ENCODE measurements around the gene FADS3.

FADS3 gene

GRCh38 chr11:61911701-61912529 is 20.6 kb upstream of the FADS3 start:
- no peak for DNase-seq
- no peaks in the 10 kb centered on the region for H3K36me3 ChIP-seq
- TF ChIP-seq, protein P1, sequence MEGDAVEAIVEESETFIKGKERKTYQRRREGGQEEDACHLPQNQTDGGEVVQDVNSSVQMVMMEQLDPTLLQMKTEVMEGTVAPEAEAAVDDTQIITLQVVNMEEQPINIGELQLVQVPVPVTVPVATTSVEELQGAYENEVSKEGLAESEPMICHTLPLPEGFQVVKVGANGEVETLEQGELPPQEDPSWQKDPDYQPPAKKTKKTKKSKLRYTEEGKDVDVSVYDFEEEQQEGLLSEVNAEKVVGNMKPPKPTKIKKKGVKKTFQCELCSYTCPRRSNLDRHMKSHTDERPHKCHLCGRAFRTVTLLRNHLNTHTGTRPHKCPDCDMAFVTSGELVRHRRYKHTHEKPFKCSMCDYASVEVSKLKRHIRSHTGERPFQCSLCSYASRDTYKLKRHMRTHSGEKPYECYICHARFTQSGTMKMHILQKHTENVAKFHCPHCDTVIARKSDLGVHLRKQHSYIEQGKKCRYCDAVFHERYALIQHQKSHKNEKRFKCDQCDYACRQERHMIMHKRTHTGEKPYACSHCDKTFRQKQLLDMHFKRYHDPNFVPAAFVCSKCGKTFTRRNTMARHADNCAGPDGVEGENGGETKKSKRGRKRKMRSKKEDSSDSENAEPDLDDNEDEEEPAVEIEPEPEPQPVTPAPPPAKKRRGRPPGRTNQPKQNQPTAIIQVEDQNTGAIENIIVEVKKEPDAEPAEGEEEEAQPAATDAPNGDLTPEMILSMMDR (IDR thresholded peaks at IDR 0.05; ENCODE audit: low read depth, low read length), result no peak

GRCh38 chr11:61911128-61911700 is 19.9 kb upstream of the FADS3 start:
- Histone ChIP-seq H3K27me3 (no peaks in the 10 kb centered on the region), H3K4me1 (no peaks in the 10 kb centered on the region), H3K4me3 (ENCODE audit: low read depth, low read length) (no peak overlapping the region), H3K36me3 (no peaks in the 10 kb centered on the region), H3K9me3 (no peaks in the 10 kb centered on the region)
- TF ChIP-seq, protein P1 (IDR thresholded peaks at IDR 0.05; ENCODE audit: low read depth, low read length), result no peak
- no peak for DNase-seq

More at GRCh38 chr11:61911701-61912529, 20.6 kb upstream of the FADS3 start:
- H3K9me3 ChIP-seq, result no peaks in the 10 kb centered on the region
- H3K4me1 ChIP-seq, result no peaks in the 10 kb centered on the region
- no peaks in the 10 kb centered on the region for H3K27me3 ChIP-seq
- no peak overlapping the region for H3K4me3 ChIP-seq (ENCODE audit: low read depth, low read length)

DNA sequence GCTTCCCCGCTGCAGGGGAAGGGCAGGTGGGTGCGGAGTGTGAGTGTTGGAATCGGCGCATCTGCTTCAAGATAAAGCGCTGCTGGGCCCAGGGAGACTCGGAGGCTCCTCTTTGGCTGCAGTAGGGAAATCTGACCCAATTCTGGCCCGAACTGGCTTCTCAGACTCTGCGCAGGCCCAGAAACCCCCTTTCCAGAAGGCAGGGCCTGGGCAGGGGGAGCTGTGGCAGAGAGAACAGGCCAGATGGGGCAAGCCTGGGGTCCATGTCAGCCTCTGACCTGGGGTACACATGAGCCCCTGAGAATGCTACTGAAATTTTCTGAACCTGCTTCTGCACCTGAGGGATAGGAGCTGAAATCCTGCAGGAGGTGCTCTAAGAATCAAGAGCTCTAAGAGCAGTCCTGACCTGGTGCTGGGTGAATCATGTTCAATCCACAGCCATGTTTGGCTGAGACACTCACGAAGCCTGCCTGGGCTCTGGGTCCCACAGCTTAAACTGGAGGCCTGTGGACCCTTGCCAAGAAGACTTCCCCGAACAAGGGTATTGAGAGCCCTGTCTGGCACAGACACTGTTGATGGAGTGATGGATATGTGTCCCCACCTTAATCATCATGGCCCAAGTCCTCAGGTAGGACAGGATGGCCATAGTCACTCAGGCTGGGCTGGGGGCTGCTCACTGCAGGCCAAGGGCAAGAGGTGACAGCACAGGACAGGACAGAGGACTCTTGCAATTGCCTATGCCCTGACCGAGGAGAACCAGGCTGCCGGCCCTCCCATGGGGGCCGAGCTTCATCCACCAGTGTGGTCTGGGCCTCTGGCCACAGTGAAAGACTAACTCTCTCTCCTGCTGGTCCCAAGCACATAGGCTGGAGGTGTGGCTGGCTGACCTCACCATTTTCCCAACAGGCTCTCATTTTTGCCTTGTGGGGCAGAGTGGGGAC is 19.1 kb upstream of the FADS3 start:
- TF ChIP-seq, protein P1 (IDR thresholded peaks at IDR 0.05; ENCODE audit: low read depth, low read length), result no peak
- no peaks in the 10 kb centered on the region for H3K36me3 ChIP-seq
- H3K4me3 ChIP-seq (ENCODE audit: low read depth, low read length), result no peak overlapping the region
- no peaks in the 10 kb centered on the region for H3K27me3 ChIP-seq
- no peaks in the 10 kb centered on the region for H3K9me3 ChIP-seq
- DNase-seq, result no peak
- H3K4me1 ChIP-seq, result no peaks in the 10 kb centered on the region

- Histone ChIP-seq H3K27me3 (no peaks in the 10 kb centered on the region), H3K4me3 (ENCODE audit: low read depth, low read length) (no peak overlapping the region), H3K36me3 (no peaks in the 10 kb centered on the region), H3K4me1 (no peaks in the 10 kb centered on the region), H3K9me3 (no peaks in the 10 kb centered on the region)
- no peak for DNase-seq
- TF ChIP-seq, protein P1 (IDR thresholded peaks at IDR 0.05; ENCODE audit: low read depth, low read length), result no peak
Observed at GRCh38 chr11:61908730-61909316, 17.5 kb upstream of the FADS3 start.

DNA sequence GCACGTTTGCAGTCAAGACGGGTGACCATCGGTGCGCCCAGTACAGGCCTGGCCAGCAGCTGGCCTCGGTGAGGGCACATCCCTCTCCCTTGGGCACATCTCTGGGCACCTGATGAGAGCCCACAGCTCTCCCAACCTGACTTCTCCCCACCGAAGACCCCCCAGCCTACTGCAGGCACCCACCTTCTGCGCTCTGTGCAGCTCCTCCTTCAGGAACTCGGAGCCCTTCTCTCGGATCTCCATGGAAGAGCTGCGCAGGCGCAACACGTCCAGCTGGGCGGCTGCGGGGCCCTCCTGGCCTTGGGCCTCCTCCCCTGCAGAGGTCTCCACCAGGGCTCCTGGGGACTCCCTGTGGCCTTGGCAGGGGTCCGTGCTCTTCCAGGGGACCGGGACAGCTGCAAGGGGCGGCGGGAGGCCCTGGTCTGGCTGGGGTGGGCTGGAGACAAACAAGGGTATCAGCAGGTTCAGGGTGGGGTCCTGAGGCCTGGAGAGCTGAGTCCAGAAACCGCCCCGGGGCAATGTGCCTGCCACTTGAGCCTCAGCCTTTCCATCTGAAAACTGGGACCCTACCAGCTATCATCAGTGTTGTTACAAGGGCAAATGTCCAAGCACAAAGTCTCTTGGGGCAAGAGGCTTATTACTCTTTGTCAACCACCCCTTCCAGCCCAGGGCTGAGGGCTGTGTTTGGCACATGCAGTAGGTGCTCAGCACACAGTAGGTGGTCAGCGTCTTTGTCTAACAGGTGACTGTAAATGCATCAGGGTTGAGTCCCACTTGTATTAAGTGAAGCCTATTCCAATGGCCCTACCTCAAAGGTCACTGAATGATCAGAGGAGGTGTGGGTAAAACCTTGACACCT is 16.8 kb upstream of the FADS3 start:
- H3K4me1 ChIP-seq, result no peaks in the 10 kb centered on the region
- no peak overlapping the region for H3K4me3 ChIP-seq (ENCODE audit: low read depth, low read length)
- DNase-seq, result no peak
- no peaks in the 10 kb centered on the region for H3K27me3 ChIP-seq
- H3K36me3 ChIP-seq, result no peaks in the 10 kb centered on the region
- TF ChIP-seq, protein P1 (IDR thresholded peaks at IDR 0.05; ENCODE audit: low read depth, low read length), result no peak
- no peaks in the 10 kb centered on the region for H3K9me3 ChIP-seq

Data from BE2C (cell line).